PC-3 (cell line): ENCODE measurements around the gene MET. TPM values are rescaled to one million over a fixed set of nuclear protein-coding genes. Genes with fewer than 3 reads are reported as not detected.

Source experiments
- ATAC-seq: fragments of 200-7000 bp; cut with Tn5 transposase; 2 replicates; pipeline ENCODE4 v1.9.1; 2020; ENCODE audit warnings: mild to moderate bottlenecking, moderate library complexity
- BruUV-seq: library from RNA; stranded (reverse); fragments of 400-500 nt; replicated peaks from 2 replicates; lab custom pipeline; 2021; lab: Mats Ljungman, UMichigan
- CTCF ChIA-PET: fragments of 300-600 bp; sonication (Branson Sonifier 250); formaldehyde crosslinking; loops from one replicate; lab custom pipeline; 2022; ENCODE audit warnings: antibody characterized with exemption; lab: Charles Lee
- POLR2A ChIA-PET: fragments of 300-600 bp; sonication (Branson Sonifier 250); formaldehyde crosslinking; loops from one replicate; lab custom pipeline; 2022; ENCODE audit warnings: antibody characterized with exemption; ENCODE audit not compliant: unreplicated experiment; lab: Charles Lee
- DNase-seq: peaks from one replicate; pipeline ENCODE4 v3.0.0-alpha.2; 2015
- H2AFZ ChIP-seq: fragments of 300-600 bp; sonication (generic); 2 replicates; pipeline ENCODE4 v1.6.0; 2016; ENCODE audit warnings: antibody characterized with exemption, low read length
- H3F3A ChIP-seq: fragments of 300-600 bp; sonication (generic); one replicate; pipeline ENCODE4 v1.6.0; 2017; ENCODE audit warnings: antibody characterized with exemption, low read length, control low read depth, mild to moderate bottlenecking; ENCODE audit not compliant: unreplicated experiment
- H3K27ac ChIP-seq: fragments of 300-600 bp; sonication (generic); 2 replicates; pipeline ENCODE4 v1.5.1; 2016; ENCODE audit warnings: mild to moderate bottlenecking, low read length
- H3K27me3 ChIP-seq: fragments of 300-600 bp; sonication (generic); 2 replicates; pipeline ENCODE4 v1.6.1; 2016; ENCODE audit warnings: low read length, mixed read lengths
- H3K36me3 ChIP-seq: fragments of 300-600 bp; sonication (generic); 2 replicates; pipeline ENCODE4 v1.6.1; 2016; ENCODE audit warnings: low read depth, mixed run types, low read length, mixed read lengths
- H3K4me1 ChIP-seq: fragments of 300-600 bp; sonication (generic); 2 replicates; pipeline ENCODE4 v1.5.1; 2016; ENCODE audit warnings: low read length; ENCODE audit not compliant: insufficient read depth
- H3K4me2 ChIP-seq: fragments of 300-600 bp; sonication (generic); 2 replicates; pipeline ENCODE4 v1.6.0; 2016; ENCODE audit warnings: low read length
- H3K4me3 ChIP-seq: fragments of 300-600 bp; sonication (generic); 2 replicates; pipeline ENCODE4 v1.5.1; 2016; ENCODE audit warnings: mild to moderate bottlenecking, low read length, mixed read lengths
- H3K79me2 ChIP-seq: fragments of 300-600 bp; sonication (generic); 2 replicates; pipeline ENCODE4 v1.6.1; 2017; ENCODE audit warnings: low read length, mixed read lengths
- H3K9ac ChIP-seq: fragments of 300-600 bp; sonication (generic); 2 replicates; pipeline ENCODE4 v1.6.0; 2016; ENCODE audit warnings: mild to moderate bottlenecking, low read length
- H3K9me2 ChIP-seq: fragments of 300-600 bp; sonication (generic); replicated peaks from 2 replicates; pipeline ENCODE4 v1.6.1; 2016; ENCODE audit warnings: mixed run types, low read length, mixed read lengths
- H3K9me3 ChIP-seq: fragments of 300-600 bp; sonication (generic); 2 replicates; pipeline ENCODE4 v1.6.1; 2016; ENCODE audit warnings: low read length, mixed read lengths
- H4K20me1 ChIP-seq: fragments of 300-600 bp; sonication (generic); 2 replicates; pipeline ENCODE4 v1.6.1; 2016; ENCODE audit warnings: low read length, mixed read lengths
- CTCF ChIP-seq: fragments of 300-600 bp; sonication (generic); conservative IDR thresholded peaks from 2 replicates; pipeline ENCODE4 v1.5.1; 2017; ENCODE audit warnings: antibody characterized with exemption, low read depth, mild to moderate bottlenecking, low read length
- EZH2 ChIP-seq: fragments of 300-600 bp; sonication (generic); IDR thresholded peaks from one replicate; pipeline ENCODE4 v1.6.1; 2017; ENCODE audit warnings: antibody characterized with exemption, mild to moderate bottlenecking, low read length; ENCODE audit not compliant: unreplicated experiment
- EZH2phosphoT487 ChIP-seq: fragments of 300-600 bp; sonication (generic); IDR thresholded peaks from 2 replicates; pipeline ENCODE4 v1.6.1; 2018; ENCODE audit warnings: mild to moderate bottlenecking, antibody characterized with exemption, low read length, borderline replicate concordance
- intact Hi-C: fragments of 100-400 bp; cut with micrococcal nuclease; formaldehyde crosslinking; loops from 2 replicates; pipeline ENCODE4 v1.9.0; 2023
- total RNA-seq: library from RNA; depleted of rRNA; stranded (reverse); fragments of >200 nt; gene quantifications from 2 replicates; pipeline ENCODE4 v1.2.3, GENCODE V29; 2014

The MET gene
- total RNA-seq, 1 experiment from 2014 or later: 118 TPM

GRCh38 chr7:116766881-116767280 lies 94.9 kb downstream of the MET start:
- intact Hi-C loops: no loop called here
- peaks cover 19% of the 10 kb centered on the region for H3K4me1 ChIP-seq

GRCh38 chr7:116769546-116769945 lies 97.5 kb downstream of the MET start:
- no peaks in the 10 kb centered on the region for H4K20me1 ChIP-seq
- H3K27ac ChIP-seq: no peak overlapping the region
- no peak overlapping the region for H3K9ac ChIP-seq
- H3K36me3 ChIP-seq: peaks cover 72% of the 10 kb centered on the region
- no peak overlapping the region for H2AFZ ChIP-seq
- ATAC-seq (no peak), DNase-seq (no peak)
- H3K9me3 ChIP-seq: no peaks in the 10 kb centered on the region
- no peaks in the 10 kb centered on the region for H3K9me2 ChIP-seq
- peaks cover 42% of the 10 kb centered on the region for H3K4me1 ChIP-seq
- TF ChIP-seq EZH2: no peak
- ChIA-PET CTCF (no interaction called here), POLR2A (interaction anchor here (0.6 kb wide), 1 partner anchor 43 kb away, joined by 5 read pairs; no protein-coding TSS in a partner anchor)
- no peak overlapping the region for H3K4me2 ChIP-seq
- BruUV-seq: no TSS peak
- intact Hi-C loops: no loop called here
- no peak overlapping the region for H3K4me3 ChIP-seq
- peaks cover 21% of the 10 kb centered on the region for H3K79me2 ChIP-seq
- no peaks in the 10 kb centered on the region for H3K27me3 ChIP-seq
- H3F3A ChIP-seq: peaks cover 7% of the 10 kb centered on the region

More at GRCh38 chr7:116766881-116767280, 94.9 kb downstream of the MET start:
- Histone ChIP-seq H3K9me2 (no peaks in the 10 kb centered on the region), H3K27ac (no peak overlapping the region), H3K9ac (no peak overlapping the region), H3K4me2 (no peak overlapping the region), H4K20me1 (no peaks in the 10 kb centered on the region), H3K27me3 (no peaks in the 10 kb centered on the region), H3F3A (peaks cover 3% of the 10 kb centered on the region), H2AFZ (no peak overlapping the region), H3K79me2 (0 out of 2 replicates have a peak, but pooled peaks cover 5% of the 10 kb centered on the region), H3K4me3 (no peak overlapping the region), H3K9me3 (no peaks in the 10 kb centered on the region), H3K36me3 (peaks cover 82% of the 10 kb centered on the region)
- DNase-seq (no peak), ATAC-seq (no peak)
- BruUV-seq: no TSS peak
- POLR2A ChIA-PET: no interaction called here
- CTCF ChIA-PET: no interaction called here
- TF ChIP-seq EZH2phosphoT487 (no peak), CTCF (no peak), EZH2 (no peak)

- H3K4me2 ChIP-seq: no peak overlapping the region
Observed at GRCh38 chr7:116770941-116771340, 98.9 kb downstream of the MET start.

More at GRCh38 chr7:116770941-116771340, 98.9 kb downstream of the MET start:
- Histone ChIP-seq H3K79me2 (peaks cover 21% of the 10 kb centered on the region), H3F3A (peaks cover 7% of the 10 kb centered on the region), H3K9me3 (no peaks in the 10 kb centered on the region), H3K9ac (no peak overlapping the region; the same call in 1 of the 2 replicates), H3K27ac (peak overlapping the region; percentile 95), H3K36me3 (peaks cover 68% of the 10 kb centered on the region), H3K4me1 (peaks cover 49% of the 10 kb centered on the region), H3K9me2 (no peaks in the 10 kb centered on the region), H3K27me3 (no peaks in the 10 kb centered on the region), H2AFZ (no peak overlapping the region), H3K4me3 (no peak overlapping the region), H4K20me1 (no peaks in the 10 kb centered on the region)
- ChIA-PET CTCF (no interaction called here), POLR2A (no interaction called here)
- BruUV-seq: no TSS peak
- DNase-seq: peak; percentile 10
- intact Hi-C loops: loop anchor here (5.0 to 10.0 kb wide), 2 partner anchors 44 to 326 kb away; no protein-coding TSS in a partner anchor
- peak; percentile 9; the same call in 1 of the 2 replicates for ATAC-seq
- TF ChIP-seq EZH2phosphoT487 (no peak), EZH2 (no peak), CTCF (no peak)
